GM19238 (cell line): ENCODE data around the gene JAKMIP2.

Source experiments
- DNase-seq: peaks from one replicate; pipeline ENCODE4 v3.0.0; 2011; ENCODE audit warnings: low spot score; ENCODE audit not compliant: insufficient read length

JAKMIP2 gene

GRCh38 chr5:147699496-147700088 lies 82.9 kb downstream of the JAKMIP2 start:
- no peak for DNase-seq

- no peak for DNase-seq
Observed at GRCh38 chr5:147697380-147697779, 85.1 kb downstream of the JAKMIP2 start.

- DNase-seq = no peak
Observed at GRCh38 chr5:147694772-147695171, 87.8 kb downstream of the JAKMIP2 start.

GRCh38 chr5:147693233-147693632 lies 89.3 kb downstream of the JAKMIP2 start:
- no peak for DNase-seq

- no peak for DNase-seq
Observed at GRCh38 chr5:147691130-147691529, 91.4 kb downstream of the JAKMIP2 start.

GRCh38 chr5:147690595-147690994 lies 91.9 kb downstream of the JAKMIP2 start:
- no peak for DNase-seq

GRCh38 chr5:147689426-147689825 lies 93.1 kb downstream of the JAKMIP2 start:
- DNase-seq = no peak

GRCh38 chr5:147688656-147689356 lies 93.7 kb downstream of the JAKMIP2 start:
- DNase-seq = no peak

- DNase-seq = no peak
Observed at GRCh38 chr5:147687118-147687517, 95.4 kb downstream of the JAKMIP2 start.

- DNase-seq = no peak
Observed at GRCh38 chr5:147686421-147686820, 96.1 kb downstream of the JAKMIP2 start.

GRCh38 chr5:147685993-147686392 lies 96.5 kb downstream of the JAKMIP2 start:
- no peak for DNase-seq

GRCh38 chr5:147675168-147675567 lies 107.4 kb downstream of the JAKMIP2 start:
- no peak for DNase-seq

GRCh38 chr5:147674411-147674810 lies 108.1 kb downstream of the JAKMIP2 start:
- DNase-seq = no peak

- DNase-seq = no peak
Observed at GRCh38 chr5:147673791-147674190, 108.7 kb downstream of the JAKMIP2 start.

- no peak for DNase-seq
Observed at GRCh38 chr5:147673266-147673665, 109.3 kb downstream of the JAKMIP2 start.

- no peak for DNase-seq
Observed at GRCh38 chr5:147671365-147671764, 111.2 kb downstream of the JAKMIP2 start.

- no peak for DNase-seq
Observed at GRCh38 chr5:147670815-147671214, 111.7 kb downstream of the JAKMIP2 start.

- no peak for DNase-seq
Observed at GRCh38 chr5:147669169-147669869, 113.2 kb downstream of the JAKMIP2 start.

- no peak for DNase-seq
Observed at GRCh38 chr5:147668385-147668784, 114.1 kb downstream of the JAKMIP2 start.

- no peak for DNase-seq
Observed at GRCh38 chr5:147667363-147667762, 115.2 kb downstream of the JAKMIP2 start.

GRCh38 chr5:147666419-147666818 lies 116.1 kb downstream of the JAKMIP2 start:
- DNase-seq = no peak

GRCh38 chr5:147661541-147661940 lies 121.0 kb downstream of the JAKMIP2 start:
- no peak for DNase-seq
